Neural cell (in vitro differentiated cells): ENCODE results near the gene GALNT2.

Experiments
- EP300 ChIP-seq: fragments of 450-650 bp; conservative IDR thresholded peaks from 2 replicates; pipeline ENCODE4 v1.6.1; 2014; ENCODE audit warnings: antibody characterized with exemption, mild to moderate bottlenecking, moderate library complexity; ENCODE audit not compliant: poor library complexity, severe bottlenecking
- EZH2 ChIP-seq: fragments of 200-600, 300-800 bp; shearing (Covaris generic), sonication (generic); IDR thresholded peaks from 2 replicates; pipeline ENCODE4 v1.6.1; 2014; ENCODE audit warnings: antibody characterized with exemption, low read length, borderline replicate concordance, mild to moderate bottlenecking; ENCODE audit not compliant: insufficient read depth, poor library complexity, severe bottlenecking
- POLR2AphosphoS5 ChIP-seq: IDR thresholded peaks from 2 replicates; pipeline ENCODE4 v1.6.1; 2012
- RAD21 ChIP-seq: fragments of 450-650 bp; conservative IDR thresholded peaks from 2 replicates; pipeline ENCODE4 v1.6.1; 2014; ENCODE audit warnings: antibody characterized with exemption, mild to moderate bottlenecking, moderate library complexity
- SMC3 ChIP-seq: fragments of 450-650 bp; conservative IDR thresholded peaks from 2 replicates; pipeline ENCODE4 v1.6.1; 2014; ENCODE audit warnings: antibody characterized with exemption, mild to moderate bottlenecking, moderate library complexity; ENCODE audit not compliant: poor library complexity
- TF ChIP-seq, protein P1 (sequence below): fragments of 450-650 bp; IDR thresholded peaks from 2 replicates; pipeline ENCODE4 v1.5.1; 2014; ENCODE audit warnings: antibody characterized with exemption, mild to moderate bottlenecking, moderate library complexity; ENCODE audit not compliant: poor library complexity, severe bottlenecking
- TF ChIP-seq, protein P2 (sequence below): IDR thresholded peaks from 2 replicates; pipeline ENCODE4 v1.6.1; 2012; ENCODE audit warnings: borderline replicate concordance

DNA sequence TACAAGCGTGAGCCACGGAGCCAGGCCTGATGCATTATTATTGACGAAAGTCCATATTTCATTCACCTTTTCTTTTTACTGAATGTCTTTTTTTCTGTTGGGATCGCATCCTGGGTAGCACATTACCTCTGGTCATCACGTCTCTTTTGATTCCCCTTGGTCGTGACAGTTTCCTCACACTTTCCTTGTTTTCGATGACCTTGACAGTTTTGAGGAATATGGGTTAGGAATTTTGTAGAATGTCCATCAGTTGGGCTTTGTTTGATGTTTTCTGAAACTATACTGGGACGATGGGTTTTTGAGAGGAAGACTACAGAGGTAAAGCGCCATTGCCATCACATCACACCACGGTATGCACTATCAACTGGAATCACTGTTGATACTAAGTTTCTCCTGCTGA, 26.6 kb upstream of the GALNT2 start:
- TF ChIP-seq, protein P1, sequence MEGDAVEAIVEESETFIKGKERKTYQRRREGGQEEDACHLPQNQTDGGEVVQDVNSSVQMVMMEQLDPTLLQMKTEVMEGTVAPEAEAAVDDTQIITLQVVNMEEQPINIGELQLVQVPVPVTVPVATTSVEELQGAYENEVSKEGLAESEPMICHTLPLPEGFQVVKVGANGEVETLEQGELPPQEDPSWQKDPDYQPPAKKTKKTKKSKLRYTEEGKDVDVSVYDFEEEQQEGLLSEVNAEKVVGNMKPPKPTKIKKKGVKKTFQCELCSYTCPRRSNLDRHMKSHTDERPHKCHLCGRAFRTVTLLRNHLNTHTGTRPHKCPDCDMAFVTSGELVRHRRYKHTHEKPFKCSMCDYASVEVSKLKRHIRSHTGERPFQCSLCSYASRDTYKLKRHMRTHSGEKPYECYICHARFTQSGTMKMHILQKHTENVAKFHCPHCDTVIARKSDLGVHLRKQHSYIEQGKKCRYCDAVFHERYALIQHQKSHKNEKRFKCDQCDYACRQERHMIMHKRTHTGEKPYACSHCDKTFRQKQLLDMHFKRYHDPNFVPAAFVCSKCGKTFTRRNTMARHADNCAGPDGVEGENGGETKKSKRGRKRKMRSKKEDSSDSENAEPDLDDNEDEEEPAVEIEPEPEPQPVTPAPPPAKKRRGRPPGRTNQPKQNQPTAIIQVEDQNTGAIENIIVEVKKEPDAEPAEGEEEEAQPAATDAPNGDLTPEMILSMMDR, result no peak
- TF ChIP-seq EP300, result no peak
- TF ChIP-seq RAD21, result no peak
- TF ChIP-seq, protein P2, sequence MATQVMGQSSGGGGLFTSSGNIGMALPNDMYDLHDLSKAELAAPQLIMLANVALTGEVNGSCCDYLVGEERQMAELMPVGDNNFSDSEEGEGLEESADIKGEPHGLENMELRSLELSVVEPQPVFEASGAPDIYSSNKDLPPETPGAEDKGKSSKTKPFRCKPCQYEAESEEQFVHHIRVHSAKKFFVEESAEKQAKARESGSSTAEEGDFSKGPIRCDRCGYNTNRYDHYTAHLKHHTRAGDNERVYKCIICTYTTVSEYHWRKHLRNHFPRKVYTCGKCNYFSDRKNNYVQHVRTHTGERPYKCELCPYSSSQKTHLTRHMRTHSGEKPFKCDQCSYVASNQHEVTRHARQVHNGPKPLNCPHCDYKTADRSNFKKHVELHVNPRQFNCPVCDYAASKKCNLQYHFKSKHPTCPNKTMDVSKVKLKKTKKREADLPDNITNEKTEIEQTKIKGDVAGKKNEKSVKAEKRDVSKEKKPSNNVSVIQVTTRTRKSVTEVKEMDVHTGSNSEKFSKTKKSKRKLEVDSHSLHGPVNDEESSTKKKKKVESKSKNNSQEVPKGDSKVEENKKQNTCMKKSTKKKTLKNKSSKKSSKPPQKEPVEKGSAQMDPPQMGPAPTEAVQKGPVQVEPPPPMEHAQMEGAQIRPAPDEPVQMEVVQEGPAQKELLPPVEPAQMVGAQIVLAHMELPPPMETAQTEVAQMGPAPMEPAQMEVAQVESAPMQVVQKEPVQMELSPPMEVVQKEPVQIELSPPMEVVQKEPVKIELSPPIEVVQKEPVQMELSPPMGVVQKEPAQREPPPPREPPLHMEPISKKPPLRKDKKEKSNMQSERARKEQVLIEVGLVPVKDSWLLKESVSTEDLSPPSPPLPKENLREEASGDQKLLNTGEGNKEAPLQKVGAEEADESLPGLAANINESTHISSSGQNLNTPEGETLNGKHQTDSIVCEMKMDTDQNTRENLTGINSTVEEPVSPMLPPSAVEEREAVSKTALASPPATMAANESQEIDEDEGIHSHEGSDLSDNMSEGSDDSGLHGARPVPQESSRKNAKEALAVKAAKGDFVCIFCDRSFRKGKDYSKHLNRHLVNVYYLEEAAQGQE, result no peak
- no peak for TF ChIP-seq EZH2
- TF ChIP-seq POLR2AphosphoS5, result no peak
- TF ChIP-seq SMC3, result no peak
